GM12873 (cell line): ENCODE data around the gene FOXP1.

Experiments used
- CTCF ChIP-seq: IDR thresholded peaks from 2 replicates; pipeline ENCODE4 v1.5.1; 2012; ENCODE audit warnings: low read depth, mild to moderate bottlenecking, moderate library complexity, low read length, control low read depth; ENCODE audit not compliant: insufficient read depth; ENCODE audit errors: missing control alignments

Gene FOXP1

GRCh38 chr3:71194785-71195184 is 388.7 kb downstream of the FOXP1 start:
- TF ChIP-seq CTCF: no peak

DNA sequence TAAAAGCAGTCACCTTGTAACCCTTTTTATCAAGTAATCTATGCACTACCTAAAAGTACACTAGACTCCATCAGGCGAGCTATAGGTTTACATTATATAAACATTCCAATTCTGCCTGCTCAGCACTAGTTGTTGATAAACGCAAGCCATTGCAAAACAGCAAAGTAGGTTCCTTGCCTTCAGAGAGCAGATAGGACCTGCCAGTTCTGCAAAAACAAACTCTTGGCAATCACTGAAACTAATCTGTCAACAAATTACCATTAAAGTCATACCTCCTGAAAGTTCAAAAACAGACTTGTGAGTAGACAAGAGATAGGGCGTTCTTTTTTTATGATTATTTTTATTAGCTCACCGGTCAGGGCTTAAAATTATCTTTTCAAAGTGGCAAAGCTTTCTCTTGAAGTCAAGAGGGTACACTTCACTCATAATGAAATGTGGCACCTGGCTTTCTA is 392.5 kb downstream of the FOXP1 start:
- TF ChIP-seq CTCF: no peak

GRCh38 chr3:71189480-71189879 is 394.0 kb downstream of the FOXP1 start:
- TF ChIP-seq CTCF: no peak

DNA sequence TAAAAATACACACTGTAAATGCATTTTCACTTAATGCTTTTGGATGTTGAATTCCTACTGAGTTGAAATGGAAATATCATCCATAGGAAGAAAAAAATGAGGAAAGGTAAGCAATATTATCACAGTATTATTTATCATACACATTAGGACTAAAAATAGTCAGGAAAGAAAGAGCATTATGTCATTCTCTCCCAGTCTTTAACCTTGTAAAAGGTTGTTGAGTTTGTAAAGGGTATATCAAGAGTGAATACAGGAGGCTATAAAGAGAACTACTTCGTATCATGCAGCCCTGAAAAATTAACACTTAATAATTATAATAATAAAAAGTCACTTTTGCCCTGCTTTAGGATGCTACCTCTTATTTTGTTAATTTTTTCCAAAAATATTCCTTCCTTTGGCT is 395.8 kb downstream of the FOXP1 start:
- no peak for TF ChIP-seq CTCF

- TF ChIP-seq CTCF: no peak
Observed at GRCh38 chr3:71186801-71187200, 396.7 kb downstream of the FOXP1 start.

- TF ChIP-seq CTCF: no peak
Observed at GRCh38 chr3:71185733-71186455, 397.6 kb downstream of the FOXP1 start.

DNA sequence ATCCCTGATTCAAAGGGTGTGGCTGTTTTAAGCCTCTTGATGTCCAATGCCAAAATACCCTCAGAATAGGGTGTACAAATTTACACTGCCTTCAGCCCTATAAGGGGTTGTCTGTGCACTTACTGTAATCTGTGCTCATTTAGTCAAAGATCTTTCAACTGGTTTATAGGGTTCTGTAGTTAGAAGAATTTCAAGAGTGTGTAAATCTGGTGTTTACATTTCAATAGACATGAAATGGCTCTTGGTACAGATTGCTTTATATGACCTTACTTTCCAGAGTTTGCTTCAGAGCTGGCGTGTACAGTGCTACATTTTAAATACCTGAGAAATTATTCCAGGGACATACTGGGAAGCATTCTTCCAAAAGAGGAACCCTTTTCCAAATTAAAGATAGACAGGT is 399.3 kb downstream of the FOXP1 start:
- no peak for TF ChIP-seq CTCF
